Ovary (tissue), 9 donors: ENCODE data around the gene FBXL7. TPM values are rescaled to one million over a fixed set of nuclear protein-coding genes. Genes with fewer than 3 reads are reported as not detected.

ENCODE experiments used
- DNase-seq, 5 donors: peaks; one replicate each; pipeline ENCODE4 v3.0.0-alpha.2; 2019 to 2020
- H3K27ac ChIP-seq, 2 donors: fragments of 200-600 bp; one replicate each; pipeline versions ENCODE4 v1.5.1 to v1.8.0; 2019 to 2022
- H3K27me3 ChIP-seq: fragments of 200-600 bp; one replicate; pipeline ENCODE4 v1.8.0; 2022
- H3K36me3 ChIP-seq: fragments of 200-600 bp; sonication (generic); one replicate; pipeline ENCODE4 v1.5.1; 2019
- H3K4me1 ChIP-seq: one replicate; pipeline ENCODE4 v1.8.1; 2013; ENCODE audit warnings: mild to moderate bottlenecking, moderate library complexity; ENCODE audit not compliant: insufficient read depth
- H3K4me3 ChIP-seq: fragments of 200-600 bp; sonication (generic); one replicate; pipeline ENCODE4 v1.5.1; 2017
- H3K9me3 ChIP-seq, 2 donors: fragments of 200-600 bp in 1 of 2; sonication (generic) in 1 of 2; one replicate each; pipeline versions ENCODE4 v1.5.1 to v1.8.1; 2013 to 2019; ENCODE audit warnings: mild to moderate bottlenecking in 1 of 2, moderate library complexity in 1 of 2
- CTCF ChIP-seq, 3 donors: fragments of 450-650 bp in 2 of 3; fragments of 200-600 bp in 1 of 3; IDR thresholded peaks; one replicate each; pipeline versions ENCODE4 v1.5.1 to v1.8.0; 2016 to 2022; ENCODE audit warnings: antibody characterized with exemption in 3 of 3, mild to moderate bottlenecking in 1 of 3
- EP300 ChIP-seq: sonication (generic); formaldehyde crosslinking; IDR thresholded peaks from one replicate; pipeline ENCODE4 v1.6.1; 2017; ENCODE audit warnings: antibody characterized with exemption
- POLR2A ChIP-seq: fragments of 450-650 bp; IDR thresholded peaks from one replicate; pipeline ENCODE4 v1.6.1; 2017; ENCODE audit warnings: antibody characterized with exemption, mild to moderate bottlenecking, moderate library complexity
- WGBS, 3 donors: extraction: QIAGEN DNeasy Blood & Tissue Kit in 1 of 3; methylation state at CpG; one replicate each; pipeline versions ENCODE4 v1.1.5 to v1.1.7; 2013 to 2017; 5-methylcytosine and 5-hydroxymethylcytosine counted together
- intact Hi-C, 4 donors: fragments of 100-400 bp; cut with DNase I; formaldehyde crosslinking; loops; one replicate each; pipeline versions ENCODE4 v1.11.0 to v1.15.1; 2022 to 2023
- polyA plus RNA-seq, 2 donors: library from polyadenylated mRNA; stranded (reverse); fragments of 200-250 nt in 1 of 2; fragments of 350-450 nt in 1 of 2; fragmentation: Illumina TruSeq in 1 of 2; extraction: RNeasy Lipid Tissue Mini Kit (QIAGEN cat#74804) in 1 of 2; gene quantifications; one replicate each; pipeline ENCODE4 v1.2.3, GENCODE V29; 2013 to 2014
- total RNA-seq, 7 donors: library from RNA; depleted of rRNA in 2 of 7; stranded (reverse); fragments of >200 nt in 2 of 7; fragmentation: NEBNext Ultra II Directional in 3 of 7; extraction: Animal tissue kit (Norgen Biotek cat#: 25700) in 3 of 7; gene quantifications; one replicate each; pipeline versions ENCODE4 v1.1.0 to v1.2.4, GENCODE V29; 2016 to 2023
- donor health status: DM: no; HTN: no; CAD: no; lungs with moderate emphysema.
- donor health status: DM: no; HTN: no; CAD: no.
- donor health status: Bipolar disorder and iron deficiency.
- donor health status: DM: yes; HTN: yes; CAD: no.
- donor health status: DM: no; HTN: no; CAD: no.
- donor health status: DM: yes; HTN: yes; CAD: no.

FBXL7 gene
- total and polyA plus RNA-seq, 9 donors: 21.1 to 40.9 (median 29.2) TPM

- H3K4me3 ChIP-seq: no peak overlapping the region
- H3K36me3 ChIP-seq: no peaks in the 10 kb centered on the region
- intact Hi-C loops: no loop called here
- no peaks in the 10 kb centered on the region for H3K4me1 ChIP-seq
- no peaks in the 10 kb centered on the region for H3K27me3 ChIP-seq
- 85 to 90% (median 86%) methylated on average over 3 of the region's 3 CpGs for WGBS, 3 donors
- no peak for DNase-seq
- no peak for TF ChIP-seq POLR2A
- TF ChIP-seq CTCF (IDR thresholded peaks at IDR 0.05): no peak
- TF ChIP-seq EP300: no peak
- no peak overlapping the region for H3K27ac ChIP-seq
- H3K9me3 ChIP-seq: no peaks in the 10 kb centered on the region
Measured at GRCh38 chr5:15808577-15808976, 308.6 kb downstream of the FBXL7 start.

DNA sequence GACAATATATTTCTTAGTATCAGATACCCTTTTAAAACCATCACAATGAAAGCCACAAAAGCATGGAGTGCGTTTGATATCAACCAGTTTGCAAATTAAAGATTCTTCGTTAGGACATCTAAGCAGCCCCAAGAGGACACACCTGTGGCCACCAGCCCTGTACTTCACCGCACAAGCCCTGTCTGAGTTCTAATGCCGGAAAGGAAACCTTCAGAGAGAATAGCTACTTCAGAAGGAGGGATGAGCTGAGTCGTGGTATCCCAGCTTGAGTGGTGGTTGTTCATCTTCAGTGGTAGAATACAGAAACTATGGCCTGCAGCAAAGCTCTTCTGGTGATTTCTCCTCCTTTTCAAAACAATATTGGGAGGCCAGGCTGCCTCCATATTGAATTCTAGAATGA is 319.6 kb downstream of the FBXL7 start:
- intact Hi-C loops: loop anchor here in 1 of 4 donors (10.0 kb wide), 1 partner anchor 315 kb away; the partner anchor contains the start of gene FBXL7
- TF ChIP-seq POLR2A (no peak), CTCF (IDR thresholded peaks at IDR 0.05) (no peak)
- DNase-seq: no peak
- WGBS, 3 donors: 89 to 93% (median 91%) methylated on average over 5 of the region's 5 CpGs
- Histone ChIP-seq H3K4me1 (no peaks in the 10 kb centered on the region), H3K9me3 (no peaks in the 10 kb centered on the region), H3K27me3 (no peaks in the 10 kb centered on the region), H3K27ac (no peak overlapping the region), H3K36me3 (no peaks in the 10 kb centered on the region), H3K4me3 (no peak overlapping the region)

GRCh38 chr5:15821506-15821905 is 321.5 kb downstream of the FBXL7 start:
- intact Hi-C loops: loop anchor here in 1 of 4 donors (10.0 kb wide), 1 partner anchor 317 kb away; the partner anchor contains the start of gene FBXL7
- TF ChIP-seq CTCF (IDR thresholded peaks at IDR 0.05) (no peak), EP300 (no peak), POLR2A (no peak)

DNA sequence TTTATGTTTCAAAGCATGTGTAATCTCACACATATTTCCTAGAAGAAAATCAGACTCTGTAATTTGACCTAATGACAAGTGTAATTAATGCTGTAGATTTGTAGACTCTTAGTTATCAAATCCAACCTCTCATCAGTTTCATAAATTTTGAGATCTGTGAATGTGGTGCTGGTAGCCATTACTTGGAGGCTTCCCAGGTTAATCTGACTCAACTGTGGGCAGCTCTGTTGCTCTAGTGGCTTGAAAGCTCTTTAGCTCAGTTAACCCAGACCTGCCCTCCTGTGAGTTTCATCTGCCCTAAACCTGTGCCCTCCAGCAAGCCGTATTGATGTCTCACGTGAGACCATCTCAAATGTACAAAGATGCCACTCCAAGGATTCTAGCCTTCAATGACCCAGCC is 323.4 kb downstream of the FBXL7 start:
- Histone ChIP-seq H3K27ac (no peak overlapping the region), H3K4me3 (no peak overlapping the region), H3K27me3 (no peaks in the 10 kb centered on the region), H3K36me3 (no peaks in the 10 kb centered on the region), H3K9me3 (no peaks in the 10 kb centered on the region), H3K4me1 (no peaks in the 10 kb centered on the region)
- intact Hi-C loops: loop anchor here in 1 of 4 donors (10.0 kb wide), 1 partner anchor 319 kb away; the partner anchor contains the start of gene FBXL7
- TF ChIP-seq EP300 (no peak), CTCF (IDR thresholded peaks at IDR 0.05) (no peak), POLR2A (no peak)
- no peak for DNase-seq
- WGBS, 3 donors: 84 to 98% (median 93%) methylated on average over 2 of the region's 2 CpGs

More at GRCh38 chr5:15821506-15821905, 321.5 kb downstream of the FBXL7 start:
- Histone ChIP-seq H3K4me1 (no peaks in the 10 kb centered on the region), H3K4me3 (no peak overlapping the region), H3K36me3 (no peaks in the 10 kb centered on the region), H3K9me3 (no peaks in the 10 kb centered on the region), H3K27me3 (no peaks in the 10 kb centered on the region), H3K27ac (no peak overlapping the region)
- DNase-seq: no peak
